Mesothelial cell of epicardium (in vitro differentiated cells): Measurements from ENCODE around the gene C12orf54. TPM values are rescaled to one million over a fixed set of nuclear protein-coding genes. Genes with fewer than 3 reads are reported as not detected.
"Not testable (repeated sequence)": the region's sequence is repeated elsewhere in the genome, so short reads cannot be mapped to it uniquely, and the experiment has no call there.

Experiments used
- DNase-seq, 2 experiments: peaks; one replicate each; pipeline ENCODE4 v3.0.0; 2021; ENCODE audit warnings: low spot score in 2 of 2; ENCODE audit not compliant: unreplicated experiment in 2 of 2
- H3K27ac Mint-ChIP-seq: 2 replicates; pipeline ENCODE4 v1.8.0; 2021; ENCODE audit warnings: mixed read lengths
- H3K27me3 Mint-ChIP-seq: 2 replicates; pipeline ENCODE4 v1.8.0; 2021; ENCODE audit warnings: low read depth, mixed read lengths
- H3K36me3 Mint-ChIP-seq: 2 replicates; pipeline ENCODE4 v1.8.0; 2021; ENCODE audit warnings: mixed read lengths
- H3K4me1 Mint-ChIP-seq: 2 replicates; pipeline ENCODE4 v1.8.0; 2021; ENCODE audit warnings: mixed read lengths
- H3K4me3 Mint-ChIP-seq: 2 replicates; pipeline ENCODE4 v1.8.0; 2021; ENCODE audit warnings: mild to moderate bottlenecking, moderate library complexity, mixed read lengths
- H3K9me3 Mint-ChIP-seq: 2 replicates; pipeline ENCODE4 v1.8.0; 2021; ENCODE audit warnings: mixed read lengths
- CTCF ChIP-seq: fragments of 200-600 bp; sonication (generic); IDR thresholded peaks from one replicate; pipeline ENCODE4 v1.5.0; 2021; ENCODE audit warnings: antibody characterized with exemption; ENCODE audit not compliant: unreplicated experiment
- total RNA-seq: library from RNA; stranded (reverse); gene quantifications from 3 replicates; pipeline ENCODE4 v1.2.1, GENCODE V29; 2021

The C12orf54 gene
- total RNA-seq, 1 donor from 2014 or later, result 0.34 TPM

GRCh38 chr12:48472259-48472658 is 10.0 kb upstream of the C12orf54 start, which contains the start of gene ANP32D:
Gene ANP32D, plus strand, starts transcription at chr12:48472559. Its CDS starts 106 bp downstream, at chr12:48472665.
- TF ChIP-seq CTCF, result no peak
- Mint-ChIP-seq H3K9me3 (peaks cover 66% of the 10 kb centered on the region), H3K27ac (no peak within 1 kb of the TSS), H3K4me3 (no peak within 1 kb of the TSS), H3K27me3 (no peaks in the 10 kb centered on the region), H3K4me1 (no peaks in the 10 kb centered on the region), H3K36me3 (peaks cover 2% of the 10 kb centered on the region)
- no peak for DNase-seq

GRCh38 chr12:48473061-48473460 is 9.2 kb upstream of the C12orf54 start:
- Mint-ChIP-seq H3K4me1 (no peaks in the 10 kb centered on the region), H3K27me3 (no peaks in the 10 kb centered on the region), H3K9me3 (peaks cover 64% of the 10 kb centered on the region), H3K4me3 (no peak overlapping the region), H3K36me3 (peaks cover 2% of the 10 kb centered on the region), H3K27ac (no peak overlapping the region)
- DNase-seq, result no peak
- no peak for TF ChIP-seq CTCF

- not testable (repeated sequence) for H3K4me1 Mint-ChIP-seq, H3K27me3 Mint-ChIP-seq, H3K4me3 Mint-ChIP-seq, DNase-seq, H3K27ac Mint-ChIP-seq, H3K36me3 Mint-ChIP-seq
- H3K9me3 Mint-ChIP-seq, result peaks cover 53% of the 10 kb centered on the region
Observed at GRCh38 chr12:48474497-48474896, 7.8 kb upstream of the C12orf54 start.

GRCh38 chr12:48482930-48483329 is 632 bp downstream of the C12orf54 start:
- peaks cover 1% of the 10 kb centered on the region for H3K27me3 Mint-ChIP-seq
- peaks cover 46% of the 10 kb centered on the region for H3K9me3 Mint-ChIP-seq
- no peak for DNase-seq
- no peak overlapping the region for H3K27ac Mint-ChIP-seq
- H3K36me3 Mint-ChIP-seq, result no peaks in the 10 kb centered on the region
- no peaks in the 10 kb centered on the region for H3K4me1 Mint-ChIP-seq
- H3K4me3 Mint-ChIP-seq, result no peak overlapping the region
- TF ChIP-seq CTCF, result no peak

GRCh38 chr12:48486261-48486660 is 4.0 kb downstream of the C12orf54 start:
- Mint-ChIP-seq H3K27ac (no peak overlapping the region), H3K4me3 (no peak overlapping the region), H3K36me3 (no peaks in the 10 kb centered on the region), H3K4me1 (no peaks in the 10 kb centered on the region), H3K27me3 (peaks cover 1% of the 10 kb centered on the region), H3K9me3 (peaks cover 47% of the 10 kb centered on the region)
- TF ChIP-seq CTCF, result no peak
- no peak for DNase-seq

- Mint-ChIP-seq H3K27ac (no peak overlapping the region), H3K27me3 (peaks cover 1% of the 10 kb centered on the region), H3K4me1 (no peaks in the 10 kb centered on the region), H3K36me3 (no peaks in the 10 kb centered on the region), H3K4me3 (no peak overlapping the region), H3K9me3 (peaks cover 46% of the 10 kb centered on the region)
- no peak for TF ChIP-seq CTCF
- no peak for DNase-seq
Observed at GRCh38 chr12:48486679-48487078, 4.4 kb downstream of the C12orf54 start.
